Nephron progenitor cell (in vitro differentiated cells): Measurements from ENCODE around the gene THSD7A.

Source experiments
- DNase-seq: peaks from one replicate; pipeline ENCODE4 v3.0.0; 2021
- H3K27ac Mint-ChIP-seq: 2 replicates; pipeline ENCODE4 v1.8.0; 2021; ENCODE audit warnings: mild to moderate bottlenecking, moderate library complexity, mixed read lengths
- H3K27me3 Mint-ChIP-seq: 2 replicates; pipeline ENCODE4 v1.8.0; 2021; ENCODE audit warnings: mild to moderate bottlenecking, low read depth, mixed read lengths; ENCODE audit not compliant: poor library complexity
- H3K36me3 Mint-ChIP-seq: 2 replicates; pipeline ENCODE4 v1.8.0; 2021; ENCODE audit warnings: low read depth, mixed read lengths
- H3K4me1 Mint-ChIP-seq: 2 replicates; pipeline ENCODE4 v1.8.0; 2021; ENCODE audit warnings: mixed read lengths
- H3K4me3 Mint-ChIP-seq: 2 replicates; pipeline ENCODE4 v1.8.0; 2021; ENCODE audit warnings: mild to moderate bottlenecking, moderate library complexity, mixed read lengths
- H3K9me3 Mint-ChIP-seq: 2 replicates; pipeline ENCODE4 v1.8.0; 2021; ENCODE audit warnings: mild to moderate bottlenecking, moderate library complexity, mixed read lengths
- TF ChIP-seq, protein P1 (sequence below): fragments of 200-600 bp; sonication (generic); IDR thresholded peaks from 2 replicates; pipeline ENCODE4 v1.5.0; 2021; ENCODE audit warnings: antibody characterized with exemption

Gene THSD7A

DNA sequence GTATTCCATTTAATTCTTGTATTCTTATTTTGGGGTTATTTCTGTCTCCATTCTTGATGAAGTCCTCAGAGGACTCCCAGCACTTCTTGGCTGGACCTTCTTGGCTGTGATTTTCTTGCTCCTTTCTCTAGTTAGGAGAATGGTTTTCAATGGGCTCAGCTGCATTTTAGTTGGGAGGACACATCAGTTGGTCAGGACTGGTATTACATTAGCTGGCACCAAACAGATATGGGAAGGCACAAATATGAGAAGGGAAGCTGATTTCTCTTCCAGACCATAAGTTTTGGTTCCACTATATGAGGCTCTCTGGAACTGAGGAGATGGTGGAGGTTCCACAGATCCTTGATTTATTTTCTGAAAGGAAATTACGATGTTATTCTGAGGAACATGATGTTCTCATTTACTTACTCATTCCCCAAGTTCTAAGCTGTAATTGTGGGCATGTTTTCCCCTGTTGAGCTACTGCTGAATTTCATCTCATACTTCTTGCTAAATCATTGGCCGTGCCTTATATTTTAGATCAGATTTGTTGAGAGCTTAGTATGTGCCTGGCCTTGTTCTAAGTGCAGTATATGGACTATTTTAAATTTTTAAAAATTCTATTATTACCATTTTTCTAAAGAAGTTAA, 261.0 kb downstream of the THSD7A start:
- Mint-ChIP-seq H3K9me3 (no peaks in the 10 kb centered on the region), H3K4me3 (no peak overlapping the region), H3K27ac (no peak overlapping the region), H3K4me1 (no peaks in the 10 kb centered on the region), H3K36me3 (no peaks in the 10 kb centered on the region), H3K27me3 (peaks cover 7% of the 10 kb centered on the region)
- TF ChIP-seq, protein P1, sequence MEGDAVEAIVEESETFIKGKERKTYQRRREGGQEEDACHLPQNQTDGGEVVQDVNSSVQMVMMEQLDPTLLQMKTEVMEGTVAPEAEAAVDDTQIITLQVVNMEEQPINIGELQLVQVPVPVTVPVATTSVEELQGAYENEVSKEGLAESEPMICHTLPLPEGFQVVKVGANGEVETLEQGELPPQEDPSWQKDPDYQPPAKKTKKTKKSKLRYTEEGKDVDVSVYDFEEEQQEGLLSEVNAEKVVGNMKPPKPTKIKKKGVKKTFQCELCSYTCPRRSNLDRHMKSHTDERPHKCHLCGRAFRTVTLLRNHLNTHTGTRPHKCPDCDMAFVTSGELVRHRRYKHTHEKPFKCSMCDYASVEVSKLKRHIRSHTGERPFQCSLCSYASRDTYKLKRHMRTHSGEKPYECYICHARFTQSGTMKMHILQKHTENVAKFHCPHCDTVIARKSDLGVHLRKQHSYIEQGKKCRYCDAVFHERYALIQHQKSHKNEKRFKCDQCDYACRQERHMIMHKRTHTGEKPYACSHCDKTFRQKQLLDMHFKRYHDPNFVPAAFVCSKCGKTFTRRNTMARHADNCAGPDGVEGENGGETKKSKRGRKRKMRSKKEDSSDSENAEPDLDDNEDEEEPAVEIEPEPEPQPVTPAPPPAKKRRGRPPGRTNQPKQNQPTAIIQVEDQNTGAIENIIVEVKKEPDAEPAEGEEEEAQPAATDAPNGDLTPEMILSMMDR = no peak
- DNase-seq = no peak

DNA sequence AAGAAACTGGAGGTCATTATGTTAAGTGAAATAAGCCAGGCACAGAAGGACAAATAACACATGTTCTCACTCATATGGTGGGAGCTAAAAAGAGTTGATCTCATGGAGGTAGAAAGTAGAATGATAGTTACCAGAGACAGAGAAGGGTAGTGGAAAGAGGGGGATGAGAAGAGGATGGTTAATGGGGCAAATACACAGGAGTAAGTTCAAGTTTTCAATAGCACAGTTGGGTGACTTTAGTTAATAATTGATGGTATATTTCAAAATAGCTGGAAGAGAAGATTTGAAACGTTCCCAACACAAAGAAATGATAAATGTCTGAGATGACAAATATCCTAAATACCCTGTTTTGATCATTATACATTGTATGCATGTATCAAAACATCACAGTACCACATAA, 261.8 kb downstream of the THSD7A start:
- no peak overlapping the region for H3K27ac Mint-ChIP-seq
- peaks cover 7% of the 10 kb centered on the region for H3K27me3 Mint-ChIP-seq
- H3K9me3 Mint-ChIP-seq = no peaks in the 10 kb centered on the region
- H3K36me3 Mint-ChIP-seq = no peaks in the 10 kb centered on the region
- H3K4me1 Mint-ChIP-seq = no peaks in the 10 kb centered on the region
- DNase-seq = no peak
- no peak overlapping the region for H3K4me3 Mint-ChIP-seq
- TF ChIP-seq, protein P1 = no peak

DNA sequence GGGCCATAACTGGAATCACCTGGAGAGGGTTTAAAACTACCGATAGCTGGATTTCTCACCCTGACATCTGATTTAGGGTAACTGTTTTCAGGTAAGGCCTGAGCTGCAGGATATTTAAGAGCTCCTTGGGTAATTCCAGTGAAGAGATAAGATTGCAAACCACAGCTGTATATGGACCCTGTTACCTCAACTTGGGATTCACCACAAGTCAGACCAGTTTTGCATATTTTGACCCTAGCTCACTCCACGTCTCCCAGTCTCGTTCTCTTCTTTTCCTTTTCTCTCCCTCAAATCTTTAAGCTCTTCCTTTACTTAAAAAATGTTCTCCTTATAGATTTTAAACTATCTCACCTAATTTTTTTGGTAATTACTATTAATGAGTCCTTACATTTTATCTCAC, 264.4 kb downstream of the THSD7A start:
- Mint-ChIP-seq H3K9me3 (no peaks in the 10 kb centered on the region), H3K4me3 (no peak overlapping the region), H3K27ac (no peak overlapping the region), H3K27me3 (peaks cover 7% of the 10 kb centered on the region), H3K4me1 (no peaks in the 10 kb centered on the region), H3K36me3 (no peaks in the 10 kb centered on the region)
- no peak for DNase-seq
- TF ChIP-seq, protein P1 = no peak

DNA sequence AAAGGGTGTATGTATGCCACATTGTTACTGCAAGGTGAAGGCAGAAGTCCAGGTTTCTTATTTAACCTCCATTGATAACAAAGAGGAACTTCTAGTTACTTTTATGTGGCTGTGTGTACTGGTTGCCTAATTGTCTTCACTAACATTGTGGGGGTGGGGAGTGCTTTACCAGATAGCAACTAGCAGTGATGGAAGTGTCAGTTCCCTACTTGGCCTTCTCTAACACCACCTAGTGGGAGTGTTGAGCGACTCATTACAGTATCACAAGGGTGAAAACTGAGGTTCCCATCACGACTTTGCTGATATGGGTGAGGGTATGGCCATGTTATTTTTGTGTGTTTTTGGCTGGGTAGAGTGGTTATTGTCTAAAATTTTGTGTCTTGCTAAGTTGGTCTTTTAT, 274.4 kb downstream of the THSD7A start:
- Mint-ChIP-seq H3K27me3 (no peaks in the 10 kb centered on the region), H3K4me1 (peaks cover 5% of the 10 kb centered on the region), H3K4me3 (no peak overlapping the region), H3K27ac (no peak overlapping the region), H3K9me3 (no peaks in the 10 kb centered on the region), H3K36me3 (no peaks in the 10 kb centered on the region)
- DNase-seq = peak; percentile 17
- TF ChIP-seq, protein P1 = peak; percentile 26

DNA sequence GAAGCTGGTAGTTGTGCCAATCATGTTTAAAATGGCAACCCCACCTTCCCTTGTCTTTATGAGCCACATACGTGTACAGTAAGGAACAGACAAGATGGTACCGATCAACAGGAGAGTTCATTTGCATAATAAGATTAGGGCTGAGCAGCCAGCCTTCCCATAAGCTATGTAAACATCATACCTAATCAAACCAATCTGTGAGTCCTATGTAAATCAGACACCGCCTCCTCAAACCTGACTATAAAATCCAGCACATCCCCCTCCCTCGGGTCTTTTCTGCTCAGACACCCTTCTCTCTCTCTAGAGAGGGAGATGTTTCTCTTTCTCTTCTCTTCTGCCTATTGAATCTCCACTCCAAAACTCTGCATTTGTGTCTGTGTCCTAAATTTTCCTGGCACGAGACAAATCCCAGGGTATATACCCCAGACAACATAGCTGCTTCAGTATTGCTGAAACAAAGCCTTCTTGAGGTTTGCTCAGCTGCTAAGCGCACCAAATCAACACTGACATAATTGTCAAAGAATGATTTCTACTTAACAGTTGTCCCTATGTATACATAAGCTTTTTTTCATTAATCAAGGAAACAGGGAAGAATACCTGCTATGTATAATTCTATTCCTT, 279.2 kb downstream of the THSD7A start:
- no peaks in the 10 kb centered on the region for H3K9me3 Mint-ChIP-seq
- peak overlapping the region; percentile 66 for H3K27ac Mint-ChIP-seq
- H3K27me3 Mint-ChIP-seq = no peaks in the 10 kb centered on the region
- no peaks in the 10 kb centered on the region for H3K36me3 Mint-ChIP-seq
- TF ChIP-seq, protein P1 = no peak
- DNase-seq = no peak
- peaks cover 3% of the 10 kb centered on the region for H3K4me1 Mint-ChIP-seq
- H3K4me3 Mint-ChIP-seq = no peak overlapping the region

DNA sequence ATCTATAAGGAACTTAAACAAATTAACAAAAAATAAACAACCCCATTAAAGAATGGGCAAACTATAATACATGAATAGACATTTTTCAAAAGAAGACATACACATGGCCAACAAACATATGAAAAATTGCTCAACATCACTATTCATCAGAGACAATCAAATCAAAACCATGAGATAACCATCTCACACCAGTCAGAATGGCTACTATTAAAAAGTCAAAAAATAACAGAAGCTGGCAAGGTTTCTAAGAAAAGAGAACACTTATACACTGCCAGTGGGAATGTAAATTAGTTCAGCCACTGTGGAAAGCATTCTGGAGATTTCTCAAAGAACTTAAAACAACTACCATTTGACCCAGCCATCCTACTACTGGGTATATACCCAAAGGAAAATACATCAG, 280.5 kb downstream of the THSD7A start:
- TF ChIP-seq, protein P1 = no peak
- no peak overlapping the region for H3K27ac Mint-ChIP-seq
- no peak for DNase-seq
- no peaks in the 10 kb centered on the region for H3K4me1 Mint-ChIP-seq
- H3K36me3 Mint-ChIP-seq = no peaks in the 10 kb centered on the region
- peaks cover 11% of the 10 kb centered on the region for H3K9me3 Mint-ChIP-seq
- H3K4me3 Mint-ChIP-seq = no peak overlapping the region
- no peaks in the 10 kb centered on the region for H3K27me3 Mint-ChIP-seq
